MM.1S (cell line): Measurements from ENCODE around the gene TCEANC2.
"Not testable (repeated sequence)": the region's sequence is repeated elsewhere in the genome, so short reads cannot be mapped to it uniquely, and the experiment has no call there.

ENCODE experiments used
- CTCF ChIP-seq: fragments of 300-600 bp; sonication (generic); IDR thresholded peaks from 2 replicates; pipeline ENCODE4 v1.5.1; 2016; ENCODE audit warnings: antibody characterized with exemption, low read length, mixed read lengths
- EZH2 ChIP-seq: fragments of 300-600 bp; sonication (generic); optimal IDR thresholded peaks from 2 replicates; pipeline ENCODE3; 2017; ENCODE audit warnings: low read depth, mild to moderate bottlenecking, antibody characterized with exemption, low read length, mixed read lengths
- EZH2phosphoT487 ChIP-seq: fragments of 300-600 bp; sonication (generic); IDR thresholded peaks from 2 replicates; pipeline ENCODE4 v1.6.1; 2018; ENCODE audit warnings: antibody characterized with exemption, low read length

- not testable (repeated sequence) for TF ChIP-seq CTCF, EZH2, EZH2phosphoT487
These were observed 3.0 kb upstream of the TCEANC2 start for GRCh38 chr1:54050435-54050834.
